NT2/D1 (cell line): ENCODE data around the gene CCSER1.

Experiments
- YY1 ChIP-seq: IDR thresholded peaks from 2 replicates; pipeline ENCODE4 v1.6.1; 2011; ENCODE audit not compliant: insufficient read length, insufficient read depth
- ZNF274 ChIP-seq: IDR thresholded peaks from 2 replicates; pipeline ENCODE4 v1.6.1; 2011; ENCODE audit warnings: mild to moderate bottlenecking, low read depth, low read length

DNA sequence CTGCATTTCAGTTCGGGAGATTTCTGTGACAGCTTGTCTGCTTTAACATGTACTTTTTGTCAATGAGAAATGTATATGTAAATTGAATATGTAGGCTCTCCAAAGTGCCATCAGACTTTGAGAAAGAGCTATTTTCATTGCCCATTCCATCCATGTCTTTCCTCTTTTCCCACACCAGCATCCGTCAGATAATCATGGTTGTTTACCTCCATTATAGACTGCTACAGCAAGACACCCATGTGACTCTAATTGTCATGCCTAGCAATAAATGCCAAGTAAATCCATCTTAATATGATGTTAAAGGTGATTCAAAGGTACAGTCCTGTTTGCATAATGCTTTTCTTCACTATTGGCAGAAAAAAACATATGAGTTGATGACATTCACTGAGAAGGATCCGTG, 1157.3 kb downstream of the CCSER1 start:
- TF ChIP-seq YY1: no peak
- TF ChIP-seq ZNF274: no peak
